CD4-positive, alpha-beta T cell treated with Interleukin-17A for 4 hours (primary cell): ENCODE results near the gene STUB1.
"Not testable (repeated sequence)": the region's sequence is repeated elsewhere in the genome, so short reads cannot be mapped to it uniquely, and the experiment has no call there.

ENCODE experiments used
- DNase-seq: peaks from one replicate; pipeline ENCODE4 v3.0.0-alpha.2; 2020; ENCODE audit warnings: mixed read lengths

The STUB1 gene

GRCh38 chr16:680967-681745, 946 bp downstream of the STUB1 start:
- DNase-seq: no peak

GRCh38 chr16:681746-682427, 1.7 kb downstream of the STUB1 start:
- no peak for DNase-seq

- DNase-seq: no peak
Measured at GRCh38 chr16:682493-683395, 2.5 kb downstream of the STUB1 start.

GRCh38 chr16:683396-684070, 3.3 kb downstream of the STUB1 start:
- DNase-seq: no peak

GRCh38 chr16:684071-684794, 4.0 kb downstream of the STUB1 start, which contains the start of gene JMJD8:
JMJD8 (minus strand) TSS chr16:684334; CDS start chr16:684319, 15 bp downstream.
- peak; percentile 98 for DNase-seq

- DNase-seq: no peak
Measured at GRCh38 chr16:684961-685696, 4.9 kb downstream of the STUB1 start.

GRCh38 chr16:685967-686366, 5.8 kb downstream of the STUB1 start:
- no peak for DNase-seq

GRCh38 chr16:686459-687260, 6.5 kb downstream of the STUB1 start:
- no peak for DNase-seq

GRCh38 chr16:687499-687898, 7.3 kb downstream of the STUB1 start:
- no peak for DNase-seq

- DNase-seq: no peak
Measured at GRCh38 chr16:689175-689897, 9.1 kb downstream of the STUB1 start.

GRCh38 chr16:691242-691641, 11.0 kb downstream of the STUB1 start:
- not testable (repeated sequence) for DNase-seq

GRCh38 chr16:692356-693108, 12.3 kb downstream of the STUB1 start:
- no peak for DNase-seq

- no peak for DNase-seq
Measured at GRCh38 chr16:693364-693763, 13.2 kb downstream of the STUB1 start.

GRCh38 chr16:693766-694165, 13.6 kb downstream of the STUB1 start:
- no peak for DNase-seq

- peak; percentile 33 for DNase-seq
Measured at GRCh38 chr16:694187-694862, 14.1 kb downstream of the STUB1 start.

GRCh38 chr16:694863-695354, 14.7 kb downstream of the STUB1 start:
- no peak for DNase-seq

GRCh38 chr16:695355-696089, 15.3 kb downstream of the STUB1 start:
- DNase-seq: peak; percentile 82
